ENCODE results near the gene CEP131.

The CEP131 gene

GRCh38 chr17:81260641-81261040 lies 37.9 kb upstream of the CEP131 start:
- Histone ChIP-seq H3K9ac (ENCODE audit: low read depth in 1 of 2, low read length in 2 of 2) (no peak overlapping the region), H3K4me1 (ENCODE audit: control insufficient read depth in 1 of 2, insufficient read depth in 2 of 2, low read length in 2 of 2) (peaks cover 0 to 4% of the 10 kb centered on the region in 2 donors), H3K27ac (ENCODE audit: low read depth, low read length) (no peak overlapping the region), H3K9me3 (ENCODE audit: control insufficient read depth in 1 of 2, low read length in 2 of 2) (no peaks in the 10 kb centered on the region), H3K4me3 (ENCODE audit: low read depth in 1 of 2, low read length in 2 of 2) (no peak overlapping the region), H3K27me3 (ENCODE audit: control insufficient read depth in 1 of 2, insufficient read depth in 2 of 2, low read length in 2 of 2) (no peaks in the 10 kb centered on the region), H3K36me3 (ENCODE audit: control insufficient read depth in 1 of 2, insufficient read depth in 2 of 2, low read length in 2 of 2) (peaks cover 19 to 91% of the 10 kb centered on the region in 2 donors)

DNA sequence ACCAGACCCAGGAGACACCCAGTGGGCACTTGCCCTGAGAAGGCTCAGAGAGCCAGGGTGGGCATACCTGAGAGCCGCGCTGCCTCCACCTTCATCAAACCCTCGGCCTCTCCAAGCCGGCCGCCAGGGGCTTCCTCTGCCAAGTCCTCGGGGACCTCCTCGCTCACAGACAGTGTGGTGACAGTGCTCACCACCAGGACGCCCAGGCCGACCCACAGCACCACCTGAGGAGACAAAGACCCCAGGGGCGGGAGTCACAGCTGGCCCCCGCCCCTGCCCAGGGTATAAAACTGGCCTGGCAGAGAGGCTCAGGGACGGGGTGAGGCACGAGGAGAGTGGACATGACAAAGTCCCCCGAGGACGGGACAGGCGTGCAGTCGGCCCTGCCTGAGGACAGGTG lies 37.4 kb upstream of the CEP131 start:
- peaks cover 15 to 87% of the 10 kb centered on the region in 2 donors for H3K36me3 ChIP-seq (ENCODE audit: control insufficient read depth in 1 of 2, insufficient read depth in 2 of 2, low read length in 2 of 2)
- H3K27ac ChIP-seq (ENCODE audit: low read depth, low read length) = no peak overlapping the region
- peaks cover 4 to 8% of the 10 kb centered on the region in 2 donors for H3K4me1 ChIP-seq (ENCODE audit: control insufficient read depth in 1 of 2, insufficient read depth in 2 of 2, low read length in 2 of 2)
- H3K9me3 ChIP-seq (ENCODE audit: control insufficient read depth in 1 of 2, low read length in 2 of 2) = no peaks in the 10 kb centered on the region
- H3K9ac ChIP-seq (ENCODE audit: low read depth in 1 of 2, low read length in 2 of 2) = no peak overlapping the region
- no peaks in the 10 kb centered on the region for H3K27me3 ChIP-seq (ENCODE audit: control insufficient read depth in 1 of 2, insufficient read depth in 2 of 2, low read length in 2 of 2)
- H3K4me3 ChIP-seq (ENCODE audit: low read depth in 1 of 2, low read length in 2 of 2) = no peak overlapping the region

- H3K4me1 ChIP-seq (ENCODE audit: control insufficient read depth in 1 of 2, insufficient read depth in 2 of 2, low read length in 2 of 2) = peaks cover 10 to 13% of the 10 kb centered on the region in 2 donors
- no peak overlapping the region for H3K9ac ChIP-seq (ENCODE audit: low read depth in 1 of 2, low read length in 2 of 2)
- H3K27me3 ChIP-seq (ENCODE audit: control insufficient read depth in 1 of 2, insufficient read depth in 2 of 2, low read length in 2 of 2) = no peaks in the 10 kb centered on the region
- no peaks in the 10 kb centered on the region for H3K9me3 ChIP-seq (ENCODE audit: control insufficient read depth in 1 of 2, low read length in 2 of 2)
- no peak overlapping the region for H3K4me3 ChIP-seq (ENCODE audit: low read depth in 1 of 2, low read length in 2 of 2)
- H3K27ac ChIP-seq (ENCODE audit: low read depth, low read length) = no peak overlapping the region
- peaks cover 15 to 78% of the 10 kb centered on the region in 2 donors for H3K36me3 ChIP-seq (ENCODE audit: control insufficient read depth in 1 of 2, insufficient read depth in 2 of 2, low read length in 2 of 2)
Measured at GRCh38 chr17:81259058-81259605, 36.4 kb upstream of the CEP131 start.

DNA sequence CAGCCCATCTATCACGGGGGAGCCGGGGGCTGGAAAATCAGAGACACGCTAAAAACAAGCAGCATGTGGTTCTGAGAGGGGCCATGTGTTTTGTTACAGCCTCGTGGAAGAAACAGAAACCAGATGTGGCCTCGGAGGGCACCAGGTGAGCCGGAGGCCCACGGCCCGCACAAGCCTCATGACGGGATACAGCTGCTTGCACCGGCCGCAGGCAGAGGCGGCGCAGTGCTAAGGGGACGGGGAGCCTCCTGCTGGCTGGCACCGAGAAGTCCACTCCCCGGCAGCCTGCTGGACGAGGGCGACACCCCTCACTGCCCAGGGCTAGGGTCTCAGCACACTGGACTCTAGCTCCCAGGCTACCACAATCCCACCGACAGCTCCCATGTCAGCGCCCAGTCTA lies 35.5 kb upstream of the CEP131 start:
- no peak overlapping the region for H3K9ac ChIP-seq (ENCODE audit: low read depth in 1 of 2, low read length in 2 of 2)
- peaks cover 15 to 70% of the 10 kb centered on the region in 2 donors for H3K36me3 ChIP-seq (ENCODE audit: control insufficient read depth in 1 of 2, insufficient read depth in 2 of 2, low read length in 2 of 2)
- H3K27me3 ChIP-seq (ENCODE audit: control insufficient read depth in 1 of 2, insufficient read depth in 2 of 2, low read length in 2 of 2) = no peaks in the 10 kb centered on the region
- no peaks in the 10 kb centered on the region for H3K9me3 ChIP-seq (ENCODE audit: control insufficient read depth in 1 of 2, low read length in 2 of 2)
- no peak overlapping the region for H3K27ac ChIP-seq (ENCODE audit: low read depth, low read length)
- no peak overlapping the region for H3K4me3 ChIP-seq (ENCODE audit: low read depth in 1 of 2, low read length in 2 of 2)
- H3K4me1 ChIP-seq (ENCODE audit: control insufficient read depth in 1 of 2, insufficient read depth in 2 of 2, low read length in 2 of 2) = peaks cover 11 to 15% of the 10 kb centered on the region in 2 donors

DNA sequence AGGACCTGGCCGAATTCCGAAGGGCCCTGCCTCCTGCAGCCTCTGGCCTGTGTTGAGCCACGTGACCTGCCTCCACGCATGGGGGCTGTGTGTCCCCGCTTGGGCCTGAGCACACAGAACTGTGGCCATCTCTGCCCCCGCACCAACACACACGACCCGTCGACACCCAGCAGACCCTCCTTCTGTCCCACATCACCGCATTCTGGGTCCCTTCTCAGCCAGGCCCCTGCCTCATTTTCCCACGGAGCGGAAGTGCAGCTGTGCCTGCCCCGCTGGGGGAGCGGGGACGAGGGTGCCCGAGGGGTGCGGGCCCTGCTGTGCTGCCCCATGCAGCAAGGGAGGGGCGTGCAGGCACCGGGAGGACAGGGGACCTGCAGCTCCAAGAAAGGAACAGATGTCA lies 34.8 kb upstream of the CEP131 start:
- Histone ChIP-seq H3K36me3 (ENCODE audit: control insufficient read depth in 1 of 2, insufficient read depth in 2 of 2, low read length in 2 of 2) (peaks cover 15 to 66% of the 10 kb centered on the region in 2 donors), H3K27ac (ENCODE audit: low read depth, low read length) (no peak overlapping the region), H3K4me3 (ENCODE audit: low read depth in 1 of 2, low read length in 2 of 2) (no peak overlapping the region), H3K9ac (ENCODE audit: low read depth in 1 of 2, low read length in 2 of 2) (no peak overlapping the region), H3K9me3 (ENCODE audit: control insufficient read depth in 1 of 2, low read length in 2 of 2) (no peaks in the 10 kb centered on the region), H3K27me3 (ENCODE audit: control insufficient read depth in 1 of 2, insufficient read depth in 2 of 2, low read length in 2 of 2) (no peaks in the 10 kb centered on the region), H3K4me1 (ENCODE audit: control insufficient read depth in 1 of 2, insufficient read depth in 2 of 2, low read length in 2 of 2) (peaks cover 18 to 22% of the 10 kb centered on the region in 2 donors)

- no peak overlapping the region for H3K9ac ChIP-seq (ENCODE audit: low read depth in 1 of 2, low read length in 2 of 2)
- H3K36me3 ChIP-seq (ENCODE audit: control insufficient read depth in 1 of 2, insufficient read depth in 2 of 2, low read length in 2 of 2) = peaks cover 19 to 65% of the 10 kb centered on the region in 2 donors
- no peak overlapping the region for H3K27ac ChIP-seq (ENCODE audit: low read depth, low read length)
- no peaks in the 10 kb centered on the region for H3K9me3 ChIP-seq (ENCODE audit: control insufficient read depth in 1 of 2, low read length in 2 of 2)
- no peak overlapping the region for H3K4me3 ChIP-seq (ENCODE audit: low read depth in 1 of 2, low read length in 2 of 2)
- H3K27me3 ChIP-seq (ENCODE audit: control insufficient read depth in 1 of 2, insufficient read depth in 2 of 2, low read length in 2 of 2) = no peaks in the 10 kb centered on the region
- H3K4me1 ChIP-seq (ENCODE audit: control insufficient read depth in 1 of 2, insufficient read depth in 2 of 2, low read length in 2 of 2) = peaks cover 28 to 31% of the 10 kb centered on the region in 2 donors
Measured at GRCh38 chr17:81256616-81257015, 33.9 kb upstream of the CEP131 start.

GRCh38 chr17:81254955-81255717 lies 32.4 kb upstream of the CEP131 start:
- H3K9ac ChIP-seq (ENCODE audit: low read depth in 1 of 2, low read length in 2 of 2) = peak overlapping the region in 1 of 2 donors; percentile 18
- peaks cover 23 to 54% of the 10 kb centered on the region in 2 donors for H3K36me3 ChIP-seq (ENCODE audit: control insufficient read depth in 1 of 2, insufficient read depth in 2 of 2, low read length in 2 of 2)
- peaks cover 42 to 46% of the 10 kb centered on the region in 2 donors for H3K4me1 ChIP-seq (ENCODE audit: control insufficient read depth in 1 of 2, insufficient read depth in 2 of 2, low read length in 2 of 2)
- H3K4me3 ChIP-seq (ENCODE audit: low read depth in 1 of 2, low read length in 2 of 2) = no peak overlapping the region
- H3K27ac ChIP-seq (ENCODE audit: low read depth, low read length) = no peak overlapping the region
- H3K27me3 ChIP-seq (ENCODE audit: control insufficient read depth in 1 of 2, insufficient read depth in 2 of 2, low read length in 2 of 2) = no peaks in the 10 kb centered on the region
- no peaks in the 10 kb centered on the region for H3K9me3 ChIP-seq (ENCODE audit: control insufficient read depth in 1 of 2, low read length in 2 of 2)

- peaks cover 20 to 47% of the 10 kb centered on the region in 2 donors for H3K36me3 ChIP-seq (ENCODE audit: control insufficient read depth in 1 of 2, insufficient read depth in 2 of 2, low read length in 2 of 2)
- peaks cover 45 to 47% of the 10 kb centered on the region in 2 donors for H3K4me1 ChIP-seq (ENCODE audit: control insufficient read depth in 1 of 2, insufficient read depth in 2 of 2, low read length in 2 of 2)
- no peak overlapping the region for H3K4me3 ChIP-seq (ENCODE audit: low read depth in 1 of 2, low read length in 2 of 2)
- H3K9ac ChIP-seq (ENCODE audit: low read depth in 1 of 2, low read length in 2 of 2) = no peak overlapping the region
- no peaks in the 10 kb centered on the region for H3K27me3 ChIP-seq (ENCODE audit: control insufficient read depth in 1 of 2, insufficient read depth in 2 of 2, low read length in 2 of 2)
- no peaks in the 10 kb centered on the region for H3K9me3 ChIP-seq (ENCODE audit: control insufficient read depth in 1 of 2, low read length in 2 of 2)
- no peak overlapping the region for H3K27ac ChIP-seq (ENCODE audit: low read depth, low read length)
Measured at GRCh38 chr17:81253358-81254131, 30.8 kb upstream of the CEP131 start.

DNA sequence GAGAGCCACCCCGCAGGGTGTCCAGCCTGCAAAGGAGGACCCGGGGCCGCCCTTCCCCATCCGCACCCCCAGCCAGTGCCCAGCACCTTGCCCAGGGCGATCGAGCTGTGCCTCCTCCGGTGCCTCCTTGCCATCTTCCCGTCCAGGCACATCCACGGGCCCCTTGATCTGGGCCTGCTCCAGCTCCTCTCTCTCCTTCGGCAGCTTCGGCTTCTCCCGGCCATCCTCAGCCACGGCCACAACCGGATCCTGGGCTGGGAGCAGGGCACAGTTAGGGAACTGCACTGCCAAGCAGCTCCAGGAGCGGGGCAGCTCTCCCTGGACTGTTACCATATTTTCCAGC lies 30.2 kb upstream of the CEP131 start:
- Histone ChIP-seq H3K27ac (ENCODE audit: low read depth, low read length) (no peak overlapping the region), H3K36me3 (ENCODE audit: control insufficient read depth in 1 of 2, insufficient read depth in 2 of 2, low read length in 2 of 2) (peaks cover 14 to 41% of the 10 kb centered on the region in 2 donors), H3K4me3 (ENCODE audit: low read depth in 1 of 2, low read length in 2 of 2) (no peak overlapping the region), H3K4me1 (ENCODE audit: control insufficient read depth in 1 of 2, insufficient read depth in 2 of 2, low read length in 2 of 2) (peaks cover 45 to 47% of the 10 kb centered on the region in 2 donors), H3K9ac (ENCODE audit: low read depth in 1 of 2, low read length in 2 of 2) (no peak overlapping the region), H3K9me3 (ENCODE audit: control insufficient read depth in 1 of 2, low read length in 2 of 2) (no peaks in the 10 kb centered on the region), H3K27me3 (ENCODE audit: control insufficient read depth in 1 of 2, insufficient read depth in 2 of 2, low read length in 2 of 2) (no peaks in the 10 kb centered on the region)

Data from duodenal mucosa (tissue), 2 donors.